ENCODE results near the gene SRCIN1.
"Not testable (repeated sequence)": the region's sequence is repeated elsewhere in the genome, so short reads cannot be mapped to it uniquely, and the experiment has no call there.

Gene SRCIN1

GRCh38 chr17:38538906-38539305 lies 66.8 kb downstream of the SRCIN1 start:
- no peak for DNase-seq

- DNase-seq: no peak
These were observed 69.1 kb downstream of the SRCIN1 start for GRCh38 chr17:38536661-38537060.

- no peak for DNase-seq
These were observed 69.9 kb downstream of the SRCIN1 start for GRCh38 chr17:38535886-38536285.

- DNase-seq: no peak
These were observed 71.3 kb downstream of the SRCIN1 start for GRCh38 chr17:38534498-38534885.

- no peak for DNase-seq
These were observed 71.8 kb downstream of the SRCIN1 start for GRCh38 chr17:38533866-38534497.

GRCh38 chr17:38533241-38533640 lies 72.5 kb downstream of the SRCIN1 start:
- no peak for DNase-seq

- no peak for DNase-seq
These were observed 73.3 kb downstream of the SRCIN1 start for GRCh38 chr17:38532451-38532850.

- not testable (repeated sequence) for DNase-seq
These were observed 74.0 kb downstream of the SRCIN1 start for GRCh38 chr17:38531761-38532160.

- not testable (repeated sequence) for DNase-seq
These were observed 74.9 kb downstream of the SRCIN1 start for GRCh38 chr17:38530856-38531255.

- not testable (repeated sequence) for DNase-seq
These were observed 77.6 kb downstream of the SRCIN1 start for GRCh38 chr17:38528141-38528540.

- DNase-seq: not testable (repeated sequence)
These were observed 79.2 kb downstream of the SRCIN1 start for GRCh38 chr17:38526526-38526925.

- no peak for DNase-seq
These were observed 93.2 kb downstream of the SRCIN1 start for GRCh38 chr17:38512473-38513058.

- DNase-seq: peak; percentile 74
These were observed 94.3 kb downstream of the SRCIN1 start for GRCh38 chr17:38511150-38512108.

GRCh38 chr17:38510421-38511149 lies 95.2 kb downstream of the SRCIN1 start:
- peak; percentile 11 for DNase-seq

- no peak for DNase-seq
These were observed 95.9 kb downstream of the SRCIN1 start for GRCh38 chr17:38509772-38510420.

GRCh38 chr17:38508954-38509771 lies 96.6 kb downstream of the SRCIN1 start:
- peak; percentile 89 for DNase-seq

GRCh38 chr17:38508570-38508950 lies 97.2 kb downstream of the SRCIN1 start:
- no peak for DNase-seq

GRCh38 chr17:38507921-38508569 lies 97.7 kb downstream of the SRCIN1 start:
- DNase-seq: no peak

GRCh38 chr17:38507436-38507835 lies 98.3 kb downstream of the SRCIN1 start:
- DNase-seq: peak; percentile 2

- no peak for DNase-seq
These were observed 101.5 kb downstream of the SRCIN1 start for GRCh38 chr17:38504216-38504615.

All from HCEC 1CT (cell line).